H1 (cell line): ENCODE measurements around the gene PTPRE. TPM values are rescaled to one million over a fixed set of nuclear protein-coding genes. Genes with fewer than 3 reads are reported as not detected.

ENCODE experiments used
- CHD7 ChIP-seq: fragments of 300-600 bp; sonication (generic); IDR thresholded peaks from 2 replicates; pipeline ENCODE4 v1.7.1; 2012; ENCODE audit warnings: low read length, moderate library complexity, mild to moderate bottlenecking, inconsistent platforms; ENCODE audit not compliant: insufficient replicate concordance
- polyA plus RNA-seq, 7 experiments: library from polyadenylated mRNA; depleted of rRNA in 3 of 7; stranded (reverse) in 5 of 7; unstranded in 2 of 7; fragments of >200 nt in 5 of 7; fragments of 200-250 nt in 2 of 7; gene quantifications; 1 replicate in 5 of 7; 2 replicates in 1 of 7; 4 replicates in 1 of 7; pipeline versions ENCODE4 v1.2.1 to v1.2.3, GENCODE V29; 2011 to 2013; ENCODE audit warnings: missing spikeins in 2 of 7, mixed read lengths in 2 of 7
- total RNA-seq: library from RNA; stranded (reverse); fragmentation: NEBNext Ultra II Directional; extraction: Animal tissue kit (Norgen Biotek cat#: 25700); gene quantifications from 2 replicates; pipeline ENCODE4 v1.2.1, GENCODE V29; 2021

Gene PTPRE
- total and polyA plus RNA-seq, 2 of the 8 experiments (the other 6 are each of a cell fraction or from before 2014, with no cell fraction given), result 0.33 to 0.54 TPM

- TF ChIP-seq CHD7, result no peak
Measured at GRCh38 chr10:127925471-127926207, 18.7 kb downstream of the PTPRE start (continued).
